Measurements from ENCODE around the gene GPX4.

GRCh38 chr19:1065606-1066109 lies 38.1 kb upstream of the GPX4 start:
- TF ChIP-seq CTCF (IDR thresholded peaks at IDR 0.05; ENCODE audit: extremely low read depth in 1 of 2, insufficient read depth in 1 of 2, low read depth in 1 of 2, low read length in 2 of 2) = no peak
- TF ChIP-seq MAX (IDR thresholded peaks at IDR 0.05; ENCODE audit: insufficient read depth, insufficient read length) = no peak
- TF ChIP-seq POLR2A (IDR thresholded peaks at IDR 0.05; ENCODE audit: low read depth, low read length) = no peak
- no peak for TF ChIP-seq EZH2 (IDR thresholded peaks at IDR 0.05; ENCODE audit: borderline replicate concordance, low read depth, low read length, severe bottlenecking)

Data from endothelial cell of umbilical vein (primary cell).